Activated T-cell treated with anti-CD3 and anti-CD28 coated beads, Interleukin-2, amount 50 U/mL, for 72 hours (primary cell): ENCODE data around the gene BSPRY. TPM values are rescaled to one million over a fixed set of nuclear protein-coding genes. Genes with fewer than 3 reads are reported as not detected.
"Not testable (repeated sequence)": the region's sequence is repeated elsewhere in the genome, so short reads cannot be mapped to it uniquely, and the experiment has no call there.

Experiments used
- ATAC-seq, 2 donors: fragments of 150-1000 bp; cut with Tn5 transposase; replicated peaks in 1 of 2; 2 replicates each; pipeline ENCODE4 v1.10.0; 2021; ENCODE audit warnings: moderate library complexity in 2 of 2, mild to moderate bottlenecking in 1 of 2
- DNase-seq, 2 donors: peaks; one replicate each; pipeline ENCODE4 v3.0.0; 2021 to 2022; ENCODE audit warnings: mixed read lengths in 1 of 2
- H3K27ac Mint-ChIP-seq: one replicate; pipeline ENCODE4 v1.8.0; 2022; ENCODE audit warnings: mild to moderate bottlenecking, moderate library complexity, mixed read lengths
- H3K27me3 Mint-ChIP-seq: one replicate; pipeline ENCODE4 v1.8.0; 2022; ENCODE audit warnings: low read depth, mixed read lengths
- H3K36me3 Mint-ChIP-seq, 2 donors: one replicate each; pipeline ENCODE4 v1.8.0; 2022; ENCODE audit warnings: mixed read lengths in 2 of 2, mild to moderate bottlenecking in 1 of 2; ENCODE audit not compliant: insufficient read depth in 2 of 2
- H3K4me1 Mint-ChIP-seq: one replicate; pipeline ENCODE4 v1.8.0; 2022; ENCODE audit warnings: low read depth, mixed read lengths
- H3K4me3 Mint-ChIP-seq, 2 donors: one replicate each; pipeline ENCODE4 v1.8.0; 2022; ENCODE audit warnings: mild to moderate bottlenecking in 2 of 2, mixed read lengths in 2 of 2, moderate library complexity in 2 of 2
- H3K9me3 Mint-ChIP-seq, 2 donors: one replicate each; pipeline ENCODE4 v1.8.0; 2022; ENCODE audit warnings: mixed read lengths in 2 of 2
- total RNA-seq, 2 donors: library from RNA; stranded (reverse); gene quantifications; one replicate each; pipeline ENCODE4 v1.2.3, GENCODE V29; 2022

The BSPRY gene
- total RNA-seq, 2 donors from 2014 or later, result 14.3 to 20.2 TPM

GRCh38 chr9:113349066-113349444, 286 bp upstream of the BSPRY start:
- Mint-ChIP-seq H3K27ac (no peak overlapping the region), H3K4me1 (peaks cover 63% of the 10 kb centered on the region), H3K9me3 (no peaks in the 10 kb centered on the region), H3K36me3 (peaks cover 0 to 4% of the 10 kb centered on the region in 2 donors), H3K27me3 (no peaks in the 10 kb centered on the region), H3K4me3 (peak overlapping the region; percentile 66 to 81)
- ATAC-seq (no peak), DNase-seq (no peak)

- peak overlapping the region; percentile 92 to 95 for H3K4me3 Mint-ChIP-seq
- peaks cover 0 to 4% of the 10 kb centered on the region in 2 donors for H3K36me3 Mint-ChIP-seq
- DNase-seq (no peak), ATAC-seq (peak; percentile 8 to 14)
- H3K9me3 Mint-ChIP-seq, result no peaks in the 10 kb centered on the region
- H3K27ac Mint-ChIP-seq, result peak overlapping the region; percentile 79
- H3K4me1 Mint-ChIP-seq, result peaks cover 56% of the 10 kb centered on the region
- H3K27me3 Mint-ChIP-seq, result no peaks in the 10 kb centered on the region
Measured at GRCh38 chr9:113350107-113350661, 843 bp downstream of the BSPRY start.

DNA sequence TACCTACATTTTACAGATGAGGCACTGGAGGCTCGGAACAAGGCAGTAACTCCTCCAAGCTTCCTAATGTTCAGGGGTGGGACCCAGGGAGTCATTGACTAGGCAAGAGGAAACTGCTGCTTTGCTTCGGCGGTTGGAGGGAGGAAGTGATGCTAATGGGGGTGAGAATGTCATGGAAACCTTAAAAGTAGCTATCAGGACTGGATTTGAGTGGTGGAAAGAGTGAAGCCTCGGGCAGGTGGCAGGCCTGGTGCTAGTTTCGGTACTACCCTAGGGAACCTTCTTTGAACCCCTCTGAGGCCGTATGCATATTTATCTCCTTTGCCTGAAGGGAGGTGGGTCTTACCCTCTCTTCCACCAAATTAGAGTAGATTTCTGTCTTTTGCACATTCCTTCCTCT, 1.6 kb downstream of the BSPRY start:
- DNase-seq (peak; percentile 45 to 56), ATAC-seq (peak; percentile 58 to 60)
- Mint-ChIP-seq H3K9me3 (no peaks in the 10 kb centered on the region), H3K36me3 (peaks cover 0 to 7% of the 10 kb centered on the region in 2 donors), H3K27ac (peak overlapping the region; percentile 79), H3K27me3 (no peaks in the 10 kb centered on the region), H3K4me3 (peak overlapping the region; percentile 92 to 95), H3K4me1 (peaks cover 49% of the 10 kb centered on the region)

GRCh38 chr9:113352006-113352405, 2.7 kb downstream of the BSPRY start:
- H3K27ac Mint-ChIP-seq, result no peak overlapping the region

GRCh38 chr9:113352411-113352810, 3.1 kb downstream of the BSPRY start:
- H3K27me3 Mint-ChIP-seq, result no peaks in the 10 kb centered on the region
- ATAC-seq (no peak), DNase-seq (no peak)
- H3K27ac Mint-ChIP-seq, result no peak overlapping the region
- no peak overlapping the region for H3K4me3 Mint-ChIP-seq
- peaks cover 0 to 7% of the 10 kb centered on the region in 2 donors for H3K36me3 Mint-ChIP-seq
- H3K4me1 Mint-ChIP-seq, result peaks cover 40% of the 10 kb centered on the region
- no peaks in the 10 kb centered on the region for H3K9me3 Mint-ChIP-seq

More at GRCh38 chr9:113352006-113352405, 2.7 kb downstream of the BSPRY start:
- DNase-seq (no peak), ATAC-seq (no peak)
- Mint-ChIP-seq H3K4me3 (no peak overlapping the region), H3K9me3 (no peaks in the 10 kb centered on the region), H3K4me1 (peaks cover 44% of the 10 kb centered on the region), H3K27me3 (no peaks in the 10 kb centered on the region), H3K36me3 (peaks cover 0 to 7% of the 10 kb centered on the region in 2 donors)

GRCh38 chr9:113355040-113355596, 5.8 kb downstream of the BSPRY start:
- DNase-seq, result no peak
- Mint-ChIP-seq H3K4me1 (peaks cover 28% of the 10 kb centered on the region), H3K36me3 (peaks cover 0 to 5% of the 10 kb centered on the region in 2 donors), H3K9me3 (no peaks in the 10 kb centered on the region), H3K27me3 (peaks cover 5% of the 10 kb centered on the region), H3K4me3 (no peak overlapping the region), H3K27ac (no peak overlapping the region)
- ATAC-seq, result no peak

GRCh38 chr9:113356686-113357292, 7.4 kb downstream of the BSPRY start:
- Mint-ChIP-seq H3K4me1 (peaks cover 23% of the 10 kb centered on the region), H3K4me3 (no peak overlapping the region), H3K27ac (no peak overlapping the region), H3K27me3 (peaks cover 5% of the 10 kb centered on the region), H3K9me3 (no peaks in the 10 kb centered on the region), H3K36me3 (peaks cover 0 to 3% of the 10 kb centered on the region in 2 donors)
- ATAC-seq (no peak), DNase-seq (no peak)

GRCh38 chr9:113359385-113359784, 10.0 kb downstream of the BSPRY start:
- DNase-seq, result no peak
- peaks cover 0 to 3% of the 10 kb centered on the region in 2 donors for H3K36me3 Mint-ChIP-seq
- H3K9me3 Mint-ChIP-seq, result no peaks in the 10 kb centered on the region
- peaks cover 20% of the 10 kb centered on the region for H3K4me1 Mint-ChIP-seq
- peaks cover 5% of the 10 kb centered on the region for H3K27me3 Mint-ChIP-seq
- H3K4me3 Mint-ChIP-seq, result no peak overlapping the region
- ATAC-seq, result no peak
- H3K27ac Mint-ChIP-seq, result no peak overlapping the region

GRCh38 chr9:113360242-113360842, 11.0 kb downstream of the BSPRY start:
- Mint-ChIP-seq H3K4me3 (no peak overlapping the region), H3K27me3 (peaks cover 5% of the 10 kb centered on the region), H3K27ac (no peak overlapping the region), H3K36me3 (peaks cover 0 to 3% of the 10 kb centered on the region in 2 donors), H3K9me3 (no peaks in the 10 kb centered on the region), H3K4me1 (peaks cover 21% of the 10 kb centered on the region)
- ATAC-seq (no peak), DNase-seq (no peak)

DNA sequence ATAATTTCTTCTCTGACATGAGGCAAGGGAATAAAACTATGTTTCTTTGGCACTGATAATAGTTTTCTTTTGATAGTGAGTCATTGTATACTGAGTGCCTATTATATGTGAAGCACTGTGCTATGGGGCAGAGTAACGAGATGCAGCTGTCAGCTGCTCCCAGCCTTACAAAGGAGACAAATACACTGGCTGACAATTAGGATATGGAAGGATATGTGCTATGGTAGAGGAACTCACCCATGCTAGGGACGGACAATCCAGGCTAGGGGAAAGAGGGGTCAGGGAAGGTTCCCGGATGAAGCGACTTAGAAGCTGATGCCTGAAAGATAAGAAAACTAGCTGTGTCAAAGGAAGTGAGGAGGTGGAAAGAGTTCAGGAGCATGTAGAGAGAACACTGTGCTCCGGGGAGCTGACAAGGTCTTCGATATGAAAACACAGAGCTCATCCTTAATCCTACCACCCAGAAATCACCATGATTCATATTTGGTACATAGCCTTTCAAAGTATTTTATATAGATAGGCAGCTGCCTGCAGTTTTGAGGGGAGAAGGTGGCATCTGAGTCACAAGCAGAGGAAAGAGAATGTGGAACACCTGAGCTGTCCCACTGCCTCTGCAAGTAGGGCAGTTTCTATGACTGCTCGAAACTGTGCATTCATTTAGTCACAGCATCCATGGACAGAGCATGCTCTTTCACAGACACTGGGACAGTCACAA, 12.1 kb downstream of the BSPRY start:
- Mint-ChIP-seq H3K4me3 (peak overlapping the region; percentile 11 to 25), H3K36me3 (no peaks in the 10 kb centered on the region), H3K9me3 (no peaks in the 10 kb centered on the region), H3K27ac (no peak overlapping the region), H3K4me1 (peaks cover 21% of the 10 kb centered on the region), H3K27me3 (peaks cover 5% of the 10 kb centered on the region)
- DNase-seq (peak in 1 of 2 donors; percentile 44), ATAC-seq (peak; percentile 95)

- ATAC-seq, result no peak
- peaks cover 21% of the 10 kb centered on the region for H3K4me1 Mint-ChIP-seq
- DNase-seq, result no peak
- no peaks in the 10 kb centered on the region for H3K9me3 Mint-ChIP-seq
- no peak overlapping the region for H3K4me3 Mint-ChIP-seq
- H3K27me3 Mint-ChIP-seq, result peaks cover 5% of the 10 kb centered on the region
- H3K27ac Mint-ChIP-seq, result no peak overlapping the region
- no peaks in the 10 kb centered on the region for H3K36me3 Mint-ChIP-seq
Measured at GRCh38 chr9:113363336-113363735, 14.0 kb downstream of the BSPRY start.

DNA sequence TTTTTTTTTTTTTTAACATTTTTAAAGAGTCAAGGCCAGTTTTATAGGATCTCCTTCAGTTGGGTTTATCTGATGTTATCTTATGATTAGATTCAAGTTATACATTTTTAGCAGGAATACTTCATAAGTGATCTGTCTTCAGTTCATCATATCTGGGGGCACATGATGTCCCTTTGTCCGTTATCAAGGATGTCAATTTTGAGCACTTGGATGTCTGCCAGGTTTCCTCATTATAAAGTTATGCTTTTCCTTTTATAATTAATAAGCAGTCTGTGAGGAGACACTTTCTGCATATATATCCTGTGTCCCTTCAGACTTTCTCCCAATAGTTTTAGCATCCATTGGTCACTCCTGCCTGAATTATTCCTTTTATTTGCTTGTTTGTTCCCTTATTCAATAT, 15.6 kb downstream of the BSPRY start:
- H3K27ac Mint-ChIP-seq, result no peak overlapping the region
- ATAC-seq, result no peak
- peaks cover 21% of the 10 kb centered on the region for H3K4me1 Mint-ChIP-seq

DNA sequence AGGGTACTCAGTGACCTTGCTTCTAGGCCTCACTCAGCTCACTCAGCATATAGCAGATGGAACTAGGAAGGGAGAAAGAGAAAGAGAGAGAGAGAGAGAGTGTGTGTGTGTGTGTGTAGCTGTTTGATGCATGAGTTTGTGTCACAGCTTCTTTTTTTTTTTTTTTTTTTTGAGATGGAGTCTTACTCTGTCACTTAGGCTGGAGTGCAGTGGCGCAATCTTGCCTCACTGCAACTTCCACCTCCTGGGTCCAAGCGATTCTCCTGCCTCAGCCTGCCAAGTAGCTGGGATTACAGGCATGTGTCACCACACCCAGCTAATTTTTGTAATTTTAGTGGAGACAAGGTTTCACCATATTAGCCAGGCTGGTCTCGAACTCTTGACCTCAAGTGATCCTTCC, 16.3 kb downstream of the BSPRY start:
- H3K27ac Mint-ChIP-seq, H3K36me3 Mint-ChIP-seq, H3K9me3 Mint-ChIP-seq, DNase-seq, H3K4me3 Mint-ChIP-seq, H3K27me3 Mint-ChIP-seq, ATAC-seq: not testable (repeated sequence)
- peaks cover 21% of the 10 kb centered on the region for H3K4me1 Mint-ChIP-seq

More for the DNA sequence above, 15.6 kb downstream of the BSPRY start:
- Mint-ChIP-seq H3K27me3 (no peaks in the 10 kb centered on the region), H3K9me3 (no peaks in the 10 kb centered on the region), H3K36me3 (no peaks in the 10 kb centered on the region), H3K4me3 (no peak overlapping the region)
- no peak for DNase-seq
